ENCODE results near the gene PROSER3. TPM values are rescaled to one million over a fixed set of nuclear protein-coding genes. Genes with fewer than 3 reads are reported as not detected.

The PROSER3 gene
- total and polyA plus RNA-seq, 9 donors = 3.9 to 14.6 (median 11.1) TPM

DNA sequence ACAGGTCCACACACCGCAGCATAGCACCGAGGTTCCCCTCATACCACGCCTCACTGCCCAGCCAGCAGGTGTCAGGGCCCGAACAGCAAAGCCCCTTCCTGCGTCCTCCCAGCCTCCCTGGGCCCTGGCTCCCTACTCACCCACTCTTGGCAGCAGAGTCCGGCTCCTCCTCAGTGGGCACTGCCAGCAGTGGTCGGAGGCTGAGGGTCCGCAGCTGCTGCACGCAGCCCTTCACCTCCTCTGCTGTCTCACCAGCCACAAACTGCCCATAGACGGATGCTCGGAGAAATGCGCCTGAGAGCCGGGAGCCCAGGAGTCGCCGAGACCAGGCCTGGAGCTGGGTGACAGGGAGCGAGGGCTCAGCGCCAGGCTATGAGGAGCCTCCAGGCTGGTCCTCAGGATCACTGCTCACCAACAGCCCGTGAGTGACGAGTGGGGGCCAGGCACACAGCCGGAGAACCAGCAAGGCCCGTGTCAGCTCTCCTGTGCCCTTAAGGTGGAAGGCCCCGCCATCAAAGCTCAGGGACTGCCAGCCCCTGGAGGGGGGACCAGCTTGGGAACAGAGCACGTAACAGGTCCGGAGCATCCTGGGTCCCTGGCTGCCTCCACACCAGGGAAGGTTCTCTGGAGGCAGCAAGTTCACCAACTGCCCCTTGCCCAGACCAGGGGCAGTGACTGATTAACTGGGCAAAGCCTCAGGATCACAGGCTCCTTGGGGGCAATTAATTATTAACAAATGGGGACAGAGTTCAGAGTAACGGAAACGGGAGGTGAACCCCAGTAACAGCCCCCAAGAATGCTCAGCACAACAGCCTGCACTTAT, 54.5 kb downstream of the PROSER3 start, which contains the start of gene PRODH2:
Gene PRODH2 (minus strand): TSS at position 626 of the 823 bp plus-strand sequence. CDS start 40 bp downstream, at position 586.
- H3K9me3 ChIP-seq (replicated peaks; ENCODE audit: control insufficient read depth, low read depth, low read length) = no peaks in the 10 kb centered on the region
- H3K4me3 ChIP-seq (ENCODE audit: low read length) = no peak within 1 kb of the TSS
- peaks cover 3% of the 10 kb centered on the region for H3K27me3 ChIP-seq (ENCODE audit: control insufficient read depth, insufficient read depth, low read length)
- no peak for DNase-seq
- no peaks in the 10 kb centered on the region for H3K36me3 ChIP-seq (ENCODE audit: control insufficient read depth, insufficient read depth, low read length)
- 66% methylated on average over 24 of the region's 26 CpGs for WGBS (ENCODE audit: insufficient coverage)
- H3K27ac ChIP-seq (ENCODE audit: low read length) = no peak within 1 kb of the TSS
- H3K4me1 ChIP-seq (ENCODE audit: control insufficient read depth, insufficient read depth, low read length) = no peaks in the 10 kb centered on the region

DNA sequence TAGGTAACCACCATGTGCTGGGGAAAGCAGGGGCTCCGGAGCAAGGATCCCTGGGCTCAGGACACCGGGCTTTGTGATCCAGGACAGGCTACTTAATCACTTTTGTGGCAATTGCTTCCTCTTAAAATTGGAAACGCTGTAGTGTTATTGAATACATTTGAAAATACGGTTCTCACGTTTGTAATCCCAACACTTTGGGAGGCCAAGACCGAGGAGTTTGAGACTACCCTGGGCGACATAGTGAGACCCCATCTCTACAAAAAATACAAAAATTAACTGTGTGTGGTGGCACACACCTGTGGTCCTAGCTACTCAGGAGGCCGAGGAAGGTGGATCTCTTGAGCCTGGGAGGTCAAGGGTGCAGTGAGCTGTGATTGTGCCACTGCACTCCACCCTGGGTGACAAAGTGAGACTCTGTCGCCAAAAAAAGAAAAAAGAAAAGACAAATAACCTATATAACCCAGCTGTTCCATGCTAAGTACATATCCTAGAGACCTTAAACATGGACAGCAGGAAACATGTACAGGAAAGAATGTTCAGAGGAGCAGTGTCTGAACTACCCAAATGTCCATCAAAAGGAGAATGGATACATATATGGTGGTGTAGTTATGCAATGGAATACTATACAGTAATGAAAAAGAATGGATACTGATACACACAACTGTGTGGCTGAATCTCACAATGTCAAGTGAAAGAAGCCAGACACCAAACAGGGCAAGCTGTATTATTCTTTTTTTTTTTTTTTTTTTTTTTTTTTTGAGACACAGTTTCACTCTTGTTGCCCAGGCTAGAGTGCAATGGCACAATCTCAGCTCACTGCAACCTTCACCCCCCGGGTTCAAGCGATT, 55.3 kb downstream of the PROSER3 start:
- Histone ChIP-seq H3K36me3 (ENCODE audit: control insufficient read depth, insufficient read depth, low read length) (no peaks in the 10 kb centered on the region), H3K27me3 (ENCODE audit: control insufficient read depth, insufficient read depth, low read length) (peaks cover 3% of the 10 kb centered on the region), H3K27ac (ENCODE audit: low read length) (no peak overlapping the region), H3K9me3 (replicated peaks; ENCODE audit: control insufficient read depth, low read depth, low read length) (no peaks in the 10 kb centered on the region), H3K4me1 (ENCODE audit: control insufficient read depth, insufficient read depth, low read length) (no peaks in the 10 kb centered on the region), H3K4me3 (ENCODE audit: low read length) (no peak overlapping the region)
- WGBS (ENCODE audit: insufficient coverage) = 67% methylated on average over 2 of the region's 11 CpGs
- DNase-seq = no peak

DNA sequence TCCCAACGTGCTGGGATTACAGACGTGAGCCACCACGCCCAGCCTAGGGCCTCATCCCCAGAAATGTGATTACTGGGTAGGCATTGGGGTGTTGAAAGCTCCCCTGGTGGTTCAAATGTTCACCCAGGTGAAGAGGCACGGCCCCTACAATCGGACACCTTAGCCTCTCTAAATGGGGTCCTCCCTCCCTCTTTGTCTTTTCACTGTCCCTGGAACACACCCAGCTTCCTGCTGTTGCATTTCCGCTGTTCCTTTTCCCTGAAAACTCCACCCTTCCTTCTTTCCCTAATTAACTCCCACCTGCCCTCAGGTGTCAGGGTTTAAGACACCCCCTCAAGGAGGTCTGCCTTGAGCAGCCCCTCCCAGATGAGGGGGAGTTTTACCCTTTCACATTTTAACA, 58.3 kb downstream of the PROSER3 start:
- no peak overlapping the region for H3K27ac ChIP-seq (ENCODE audit: low read length)
- DNase-seq = no peak
- WGBS (ENCODE audit: insufficient coverage) = 11% methylated on average over 2 of the region's 6 CpGs
- H3K4me3 ChIP-seq (ENCODE audit: low read length) = no peak overlapping the region
- peaks cover 3% of the 10 kb centered on the region for H3K4me1 ChIP-seq (ENCODE audit: control insufficient read depth, insufficient read depth, low read length)
- H3K27me3 ChIP-seq (ENCODE audit: control insufficient read depth, insufficient read depth, low read length) = peaks cover 3% of the 10 kb centered on the region
- no peaks in the 10 kb centered on the region for H3K9me3 ChIP-seq (replicated peaks; ENCODE audit: control insufficient read depth, low read depth, low read length)
- no peaks in the 10 kb centered on the region for H3K36me3 ChIP-seq (ENCODE audit: control insufficient read depth, insufficient read depth, low read length)

DNA sequence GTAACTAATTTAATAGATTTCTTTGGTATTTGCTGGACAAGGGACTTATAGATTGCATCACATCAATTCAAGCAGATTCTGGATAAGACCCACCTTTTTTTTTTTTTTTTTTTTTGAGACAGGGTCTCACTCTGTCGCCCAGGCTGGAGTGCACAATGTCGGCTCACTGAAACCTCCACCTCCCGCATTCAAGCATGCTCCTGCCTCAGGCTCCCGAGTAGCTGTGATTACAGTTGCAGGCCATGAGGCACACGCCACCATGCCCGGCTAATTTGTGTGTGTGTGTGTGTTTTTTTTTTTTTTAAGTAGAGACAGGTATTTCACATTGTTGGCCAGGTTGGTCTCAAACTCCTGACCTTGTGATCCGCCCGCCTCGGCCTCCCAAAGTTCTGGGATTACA, 58.9 kb downstream of the PROSER3 start:
- DNase-seq = no peak
- peaks cover 3% of the 10 kb centered on the region for H3K4me1 ChIP-seq (ENCODE audit: control insufficient read depth, insufficient read depth, low read length)
- H3K9me3 ChIP-seq (replicated peaks; ENCODE audit: control insufficient read depth, low read depth, low read length) = no peaks in the 10 kb centered on the region
- peaks cover 2% of the 10 kb centered on the region for H3K27me3 ChIP-seq (ENCODE audit: control insufficient read depth, insufficient read depth, low read length)
- no peak overlapping the region for H3K4me3 ChIP-seq (ENCODE audit: low read length)
- WGBS (ENCODE audit: insufficient coverage) = 64% methylated on average over 7 of the region's 9 CpGs
- no peaks in the 10 kb centered on the region for H3K36me3 ChIP-seq (ENCODE audit: control insufficient read depth, insufficient read depth, low read length)
- no peak overlapping the region for H3K27ac ChIP-seq (ENCODE audit: low read length)

DNA sequence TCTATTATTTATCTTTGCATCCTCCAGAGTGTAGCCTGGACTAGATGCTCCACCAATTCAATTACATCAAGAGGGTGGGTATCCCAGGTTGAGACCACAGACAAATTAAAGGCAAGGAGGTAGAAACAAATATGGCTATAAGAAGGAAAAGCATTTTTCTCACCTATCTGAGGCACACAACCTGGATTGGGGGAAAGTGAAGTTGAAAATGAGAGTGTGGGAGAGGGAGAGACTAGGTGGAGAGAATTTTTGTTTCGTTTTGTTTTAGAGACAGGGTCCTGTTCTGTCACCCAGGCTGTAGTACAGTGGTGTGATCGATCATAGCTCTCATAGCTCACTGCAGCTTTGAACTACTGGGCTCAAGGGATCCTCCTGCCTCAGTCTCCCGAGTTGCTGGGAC, 60.5 kb downstream of the PROSER3 start:
- WGBS (ENCODE audit: insufficient coverage) = 69% methylated on average over 2 of the region's 3 CpGs
- H3K4me1 ChIP-seq (ENCODE audit: control insufficient read depth, insufficient read depth, low read length) = peaks cover 3% of the 10 kb centered on the region
- no peaks in the 10 kb centered on the region for H3K27me3 ChIP-seq (ENCODE audit: control insufficient read depth, insufficient read depth, low read length)
- H3K4me3 ChIP-seq (ENCODE audit: low read length) = no peak overlapping the region
- H3K36me3 ChIP-seq (ENCODE audit: control insufficient read depth, insufficient read depth, low read length) = no peaks in the 10 kb centered on the region
- no peak for DNase-seq
- H3K27ac ChIP-seq (ENCODE audit: low read length) = no peak overlapping the region
- H3K9me3 ChIP-seq (replicated peaks; ENCODE audit: control insufficient read depth, low read depth, low read length) = no peaks in the 10 kb centered on the region

Other genes with a start within 250 kb of the PROSER3 start
- gene DMKN, start 244.5 kb upstream of the PROSER3 start, total RNA-seq = 2.0 TPM
- gene DMKN, start 244.5 kb upstream of the PROSER3 start, polyA plus RNA-seq (ENCODE audit: insufficient read depth in 1 of 8, insufficient read length in 8 of 8, low replicate concordance in 1 of 8) = 10 to 100 TPM in 1 of 8 donors, 1 to 10 TPM in 7; 1.1 to 22.6 (median 2.1) TPM
- gene SBSN, start 229.9 kb upstream of the PROSER3 start, total RNA-seq = not detected
- 1 to 10 TPM in 1 of 8 donors, under 1 TPM in 3, not detected in 4; 0.10 to 5.1 (median 0.40) TPM for gene SBSN, start 229.9 kb upstream of the PROSER3 start, polyA plus RNA-seq (ENCODE audit: insufficient read depth in 1 of 8, insufficient read length in 8 of 8, low replicate concordance in 1 of 8)
- not detected for gene GAPDHS, start 224.7 kb upstream of the PROSER3 start, total RNA-seq
- gene GAPDHS, start 224.7 kb upstream of the PROSER3 start, polyA plus RNA-seq (ENCODE audit: insufficient read depth in 1 of 8, insufficient read length in 8 of 8, low replicate concordance in 1 of 8) = not detected
- 51.4 TPM for gene TMEM147, start 212.6 kb upstream of the PROSER3 start, total RNA-seq
- gene TMEM147, start 212.6 kb upstream of the PROSER3 start, polyA plus RNA-seq (ENCODE audit: insufficient read depth in 1 of 8, insufficient read length in 8 of 8, low replicate concordance in 1 of 8) = 10 to 100 TPM; 41.5 to 50.1 (median 44.6) TPM
- not detected for gene ATP4A, start 194.5 kb upstream of the PROSER3 start, total RNA-seq
- under 1 TPM in 1 of 8 donors, not detected in 7; 0.52 TPM for gene ATP4A, start 194.5 kb upstream of the PROSER3 start, polyA plus RNA-seq (ENCODE audit: insufficient read depth in 1 of 8, insufficient read length in 8 of 8, low replicate concordance in 1 of 8)
- gene PMIS2, start 172.0 kb upstream of the PROSER3 start, total RNA-seq = not detected
- not detected for gene PMIS2, start 172.0 kb upstream of the PROSER3 start, polyA plus RNA-seq (ENCODE audit: insufficient read depth in 1 of 8, insufficient read length in 8 of 8, low replicate concordance in 1 of 8)
- gene HAUS5, start 145.4 kb upstream of the PROSER3 start, total RNA-seq = 9.5 TPM
- gene HAUS5, start 145.4 kb upstream of the PROSER3 start, polyA plus RNA-seq (ENCODE audit: insufficient read depth in 1 of 8, insufficient read length in 8 of 8, low replicate concordance in 1 of 8) = 10 to 100 TPM in 7 of 8 donors, 1 to 10 TPM in 1; 9.4 to 16.1 (median 12.6) TPM
- 32.8 TPM for gene RBM42, start 129.1 kb upstream of the PROSER3 start, total RNA-seq
- gene RBM42, start 129.1 kb upstream of the PROSER3 start, polyA plus RNA-seq (ENCODE audit: insufficient read depth in 1 of 8, insufficient read length in 8 of 8, low replicate concordance in 1 of 8) = 10 to 100 TPM; 44.7 to 55.3 (median 51.5) TPM
- 1.6 TPM for gene ETV2, start 116.4 kb upstream of the PROSER3 start, total RNA-seq
- 1 to 10 TPM; 1.7 to 4.9 (median 3.2) TPM for gene ETV2, start 116.4 kb upstream of the PROSER3 start, polyA plus RNA-seq (ENCODE audit: insufficient read depth in 1 of 8, insufficient read length in 8 of 8, low replicate concordance in 1 of 8)
- 582 TPM for gene COX6B1, start 109.9 kb upstream of the PROSER3 start, total RNA-seq
- gene COX6B1, start 109.9 kb upstream of the PROSER3 start, polyA plus RNA-seq (ENCODE audit: insufficient read depth in 1 of 8, insufficient read length in 8 of 8, low replicate concordance in 1 of 8) = 100 to 1,000 TPM; 263 to 328 (median 300) TPM
- gene UPK1A, start 91.7 kb upstream of the PROSER3 start, total RNA-seq = not detected
- gene UPK1A, start 91.7 kb upstream of the PROSER3 start, polyA plus RNA-seq (ENCODE audit: insufficient read depth in 1 of 8, insufficient read length in 8 of 8, low replicate concordance in 1 of 8) = 1 to 10 TPM in 1 of 8 donors, under 1 TPM in 2, not detected in 5; 0.17 to 7.7 (median 0.28) TPM
- not detected for gene ZBTB32, start 53.6 kb upstream of the PROSER3 start, total RNA-seq
- under 1 TPM in 6 of 8 donors, not detected in 2; 0.25 to 0.40 (median 0.36) TPM for gene ZBTB32, start 53.6 kb upstream of the PROSER3 start, polyA plus RNA-seq (ENCODE audit: insufficient read depth in 1 of 8, insufficient read length in 8 of 8, low replicate concordance in 1 of 8)
- 7.6 TPM for gene KMT2B, start 40.2 kb upstream of the PROSER3 start, total RNA-seq
- gene KMT2B, start 40.2 kb upstream of the PROSER3 start, polyA plus RNA-seq (ENCODE audit: insufficient read depth in 1 of 8, insufficient read length in 8 of 8, low replicate concordance in 1 of 8) = 10 to 100 TPM; 17.3 to 33.7 (median 25.3) TPM
- 2.1 TPM for gene IGFLR1, start 15.7 kb upstream of the PROSER3 start, total RNA-seq
- gene IGFLR1, start 15.7 kb upstream of the PROSER3 start, polyA plus RNA-seq (ENCODE audit: insufficient read depth in 1 of 8, insufficient read length in 8 of 8, low replicate concordance in 1 of 8) = 1 to 10 TPM; 3.0 to 5.6 (median 3.9) TPM
- 14.6 TPM for gene U2AF1L4, start 12.8 kb upstream of the PROSER3 start, total RNA-seq
- gene U2AF1L4, start 12.8 kb upstream of the PROSER3 start, polyA plus RNA-seq (ENCODE audit: insufficient read depth in 1 of 8, insufficient read length in 8 of 8, low replicate concordance in 1 of 8) = 10 to 100 TPM; 10.6 to 17.6 (median 14.1) TPM
- 40.2 TPM for gene PSENEN, start 12.5 kb upstream of the PROSER3 start, total RNA-seq
- 10 to 100 TPM; 34.1 to 45.1 (median 36.8) TPM for gene PSENEN, start 12.5 kb upstream of the PROSER3 start, polyA plus RNA-seq (ENCODE audit: insufficient read depth in 1 of 8, insufficient read length in 8 of 8, low replicate concordance in 1 of 8)
- 10.2 TPM for gene LIN37, start 9.6 kb upstream of the PROSER3 start, total RNA-seq
- gene LIN37, start 9.6 kb upstream of the PROSER3 start, polyA plus RNA-seq (ENCODE audit: insufficient read depth in 1 of 8, insufficient read length in 8 of 8, low replicate concordance in 1 of 8) = 10 to 100 TPM in 5 of 8 donors, 1 to 10 TPM in 3; 9.2 to 12.8 (median 10.9) TPM
- gene HSPB6, start 1.1 kb upstream of the PROSER3 start, total RNA-seq = 46.7 TPM
- 100 to 1,000 TPM; 236 to 741 (median 528) TPM for gene HSPB6, start 1.1 kb upstream of the PROSER3 start, polyA plus RNA-seq (ENCODE audit: insufficient read depth in 1 of 8, insufficient read length in 8 of 8, low replicate concordance in 1 of 8)
- gene ARHGAP33, start 17.4 kb downstream of the PROSER3 start, total RNA-seq = 3.6 TPM
- 10 to 100 TPM in 7 of 8 donors, 1 to 10 TPM in 1; 8.3 to 28.5 (median 19.4) TPM for gene ARHGAP33, start 17.4 kb downstream of the PROSER3 start, polyA plus RNA-seq (ENCODE audit: insufficient read depth in 1 of 8, insufficient read length in 8 of 8, low replicate concordance in 1 of 8)
- not detected for gene PRODH2, start 54.7 kb downstream of the PROSER3 start, total RNA-seq
- gene PRODH2, start 54.7 kb downstream of the PROSER3 start, polyA plus RNA-seq (ENCODE audit: insufficient read depth in 1 of 8, insufficient read length in 8 of 8, low replicate concordance in 1 of 8) = under 1 TPM in 2 of 8 donors, not detected in 6; 0.18 to 0.27 TPM
- 0.09 TPM for gene NPHS1, start 94.3 kb downstream of the PROSER3 start, total RNA-seq
- gene NPHS1, start 94.3 kb downstream of the PROSER3 start, polyA plus RNA-seq (ENCODE audit: insufficient read depth in 1 of 8, insufficient read length in 8 of 8, low replicate concordance in 1 of 8) = under 1 TPM in 7 of 8 donors, not detected in 1; 0.04 to 0.37 (median 0.21) TPM
- gene KIRREL2, start 98.7 kb downstream of the PROSER3 start, total RNA-seq = 0.31 TPM
- 1 to 10 TPM in 1 of 8 donors, under 1 TPM in 7; 0.28 to 1.0 (median 0.58) TPM for gene KIRREL2, start 98.7 kb downstream of the PROSER3 start, polyA plus RNA-seq (ENCODE audit: insufficient read depth in 1 of 8, insufficient read length in 8 of 8, low replicate concordance in 1 of 8)
- gene APLP1, start 110.4 kb downstream of the PROSER3 start, total RNA-seq = 4.7 TPM
- 10 to 100 TPM in 3 of 8 donors, 1 to 10 TPM in 5; 4.6 to 10.7 (median 7.5) TPM for gene APLP1, start 110.4 kb downstream of the PROSER3 start, polyA plus RNA-seq (ENCODE audit: insufficient read depth in 1 of 8, insufficient read length in 8 of 8, low replicate concordance in 1 of 8)
- gene NFKBID, start 142.4 kb downstream of the PROSER3 start, total RNA-seq = 1.8 TPM
- 1 to 10 TPM in 6 of 8 donors, under 1 TPM in 2; 0.85 to 3.3 (median 1.6) TPM for gene NFKBID, start 142.4 kb downstream of the PROSER3 start, polyA plus RNA-seq (ENCODE audit: insufficient read depth in 1 of 8, insufficient read length in 8 of 8, low replicate concordance in 1 of 8)
- gene HCST, start 144.4 kb downstream of the PROSER3 start, total RNA-seq = 4.0 TPM
- 1 to 10 TPM; 3.5 to 7.8 (median 5.6) TPM for gene HCST, start 144.4 kb downstream of the PROSER3 start, polyA plus RNA-seq (ENCODE audit: insufficient read depth in 1 of 8, insufficient read length in 8 of 8, low replicate concordance in 1 of 8)
- gene TYROBP, start 150.1 kb downstream of the PROSER3 start, total RNA-seq = 18.0 TPM
- 10 to 100 TPM; 16.5 to 22.5 (median 18.9) TPM for gene TYROBP, start 150.1 kb downstream of the PROSER3 start, polyA plus RNA-seq (ENCODE audit: insufficient read depth in 1 of 8, insufficient read length in 8 of 8, low replicate concordance in 1 of 8)
- 1.8 TPM for gene LRFN3, start 178.2 kb downstream of the PROSER3 start, total RNA-seq
- 10 to 100 TPM in 3 of 8 donors, 1 to 10 TPM in 5; 6.3 to 13.9 (median 9.3) TPM for gene LRFN3, start 178.2 kb downstream of the PROSER3 start, polyA plus RNA-seq (ENCODE audit: insufficient read depth in 1 of 8, insufficient read length in 8 of 8, low replicate concordance in 1 of 8)
- gene SDHAF1, start 237.0 kb downstream of the PROSER3 start, total RNA-seq = 18.7 TPM
- gene SDHAF1, start 237.0 kb downstream of the PROSER3 start, polyA plus RNA-seq (ENCODE audit: insufficient read depth in 1 of 8, insufficient read length in 8 of 8, low replicate concordance in 1 of 8) = 10 to 100 TPM; 10.9 to 14.8 (median 12.9) TPM

Data from muscle of leg (tissue), 11 donors.